Activated CD8-positive, alpha-beta T cell treated with anti-CD3 and anti-CD28 coated beads for 36 hours (primary cell): ENCODE measurements around the gene ITPR2. TPM values are rescaled to one million over a fixed set of nuclear protein-coding genes. Genes with fewer than 3 reads are reported as not detected.
A peak's percentile ranks its signal among the peaks of the same experiment; 100 is the strongest.

Source experiments
- ATAC-seq: fragments of 200-7000 bp; cut with Tn5 transposase; one replicate; pipeline ENCODE4 v1.10.0; 2021; ENCODE audit warnings: mild to moderate bottlenecking, moderate library complexity
- CTCF ChIA-PET: fragments of 350-600 bp; sonication (Branson Sonifier 250); formaldehyde crosslinking; loops from one replicate; lab custom pipeline; 2021; ENCODE audit warnings: antibody characterized with exemption; lab: Charles Lee
- POLR2A ChIA-PET: fragments of 350-600 bp; sonication (Branson Sonifier 250); formaldehyde crosslinking; loops from one replicate; lab custom pipeline; 2021; ENCODE audit warnings: antibody characterized with exemption; lab: Charles Lee
- DNase-seq: peaks from one replicate; pipeline ENCODE4 v3.0.0-alpha.2; 2020
- H3K27ac Mint-ChIP-seq: one replicate; pipeline ENCODE4 v1.8.0; 2021; ENCODE audit warnings: mild to moderate bottlenecking, mixed read lengths
- H3K27me3 Mint-ChIP-seq: one replicate; pipeline ENCODE4 v1.8.0; 2021; ENCODE audit warnings: mixed read lengths
- H3K36me3 Mint-ChIP-seq: one replicate; pipeline ENCODE4 v1.8.0; 2021; ENCODE audit warnings: low read depth, mixed read lengths
- H3K4me1 Mint-ChIP-seq: one replicate; pipeline ENCODE4 v1.8.0; 2021; ENCODE audit warnings: low read depth, mixed read lengths
- H3K4me3 Mint-ChIP-seq: one replicate; pipeline ENCODE4 v1.8.0; 2021; ENCODE audit warnings: mild to moderate bottlenecking, moderate library complexity, mixed read lengths
- H3K9me3 Mint-ChIP-seq: one replicate; pipeline ENCODE4 v1.8.0; 2021; ENCODE audit warnings: mixed read lengths
- intact Hi-C: fragments of 100-400 bp; cut with micrococcal nuclease; formaldehyde crosslinking; loops from one replicate; pipeline ENCODE4 v1.10.0; 2022
- total RNA-seq, 2 experiments: library from RNA; stranded (reverse); gene quantifications; one replicate each; pipeline ENCODE4 v1.2.3, GENCODE V29; 2021
- TF ChIP-seq, protein P1 (sequence below): fragments of 200-600 bp; IDR thresholded peaks from one replicate; pipeline ENCODE4 v1.8.0; 2022; ENCODE audit warnings: antibody characterized with exemption, mild to moderate bottlenecking

Gene ITPR2
- total RNA-seq, 2 experiments from 2014 or later: 38.9 to 41.2 TPM

DNA sequence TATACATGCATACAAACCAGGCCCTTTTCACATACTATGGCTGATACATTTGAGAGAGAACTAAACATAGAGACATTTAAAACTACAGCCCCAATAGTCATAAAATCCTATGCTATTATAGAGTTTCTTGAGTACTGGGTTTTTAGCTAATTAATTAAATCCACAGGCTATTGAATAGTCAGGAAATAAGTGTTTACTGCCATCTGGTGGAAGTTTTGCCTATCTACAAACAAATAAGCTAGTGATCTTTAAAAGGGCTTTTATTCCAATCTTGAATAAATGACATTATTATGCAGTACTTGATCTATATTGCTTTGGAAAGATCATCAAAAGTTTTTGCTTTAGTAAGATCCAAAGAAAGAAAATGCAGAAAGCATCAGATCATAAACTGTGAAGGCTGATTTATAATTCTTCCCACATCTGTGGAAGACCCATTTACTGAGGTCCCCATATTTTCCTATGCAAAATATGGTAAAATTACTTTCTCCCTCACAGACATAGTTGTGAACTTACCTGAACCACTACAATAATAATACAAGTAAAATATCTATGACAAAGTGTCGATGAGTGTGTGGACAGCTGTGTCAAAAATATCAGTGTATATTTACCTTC, 131.3 kb downstream of the ITPR2 start:
- CTCF ChIA-PET: interaction anchor here (0.6 to 2.0 kb wide), 20 partner anchors 8 to 600 kb away, joined by 3 to 17 read pairs (median 4); no protein-coding TSS in a partner anchor
- Mint-ChIP-seq H3K27me3 (no peaks in the 10 kb centered on the region), H3K9me3 (no peaks in the 10 kb centered on the region), H3K27ac (no peak overlapping the region), H3K4me1 (peaks cover 9% of the 10 kb centered on the region), H3K36me3 (peaks cover 17% of the 10 kb centered on the region), H3K4me3 (no peak overlapping the region)
- no peak for DNase-seq
- intact Hi-C loops: no loop called here
- POLR2A ChIA-PET: no interaction called here
- TF ChIP-seq, protein P1, sequence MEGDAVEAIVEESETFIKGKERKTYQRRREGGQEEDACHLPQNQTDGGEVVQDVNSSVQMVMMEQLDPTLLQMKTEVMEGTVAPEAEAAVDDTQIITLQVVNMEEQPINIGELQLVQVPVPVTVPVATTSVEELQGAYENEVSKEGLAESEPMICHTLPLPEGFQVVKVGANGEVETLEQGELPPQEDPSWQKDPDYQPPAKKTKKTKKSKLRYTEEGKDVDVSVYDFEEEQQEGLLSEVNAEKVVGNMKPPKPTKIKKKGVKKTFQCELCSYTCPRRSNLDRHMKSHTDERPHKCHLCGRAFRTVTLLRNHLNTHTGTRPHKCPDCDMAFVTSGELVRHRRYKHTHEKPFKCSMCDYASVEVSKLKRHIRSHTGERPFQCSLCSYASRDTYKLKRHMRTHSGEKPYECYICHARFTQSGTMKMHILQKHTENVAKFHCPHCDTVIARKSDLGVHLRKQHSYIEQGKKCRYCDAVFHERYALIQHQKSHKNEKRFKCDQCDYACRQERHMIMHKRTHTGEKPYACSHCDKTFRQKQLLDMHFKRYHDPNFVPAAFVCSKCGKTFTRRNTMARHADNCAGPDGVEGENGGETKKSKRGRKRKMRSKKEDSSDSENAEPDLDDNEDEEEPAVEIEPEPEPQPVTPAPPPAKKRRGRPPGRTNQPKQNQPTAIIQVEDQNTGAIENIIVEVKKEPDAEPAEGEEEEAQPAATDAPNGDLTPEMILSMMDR: peak; percentile 70
- ATAC-seq: no peak

DNA sequence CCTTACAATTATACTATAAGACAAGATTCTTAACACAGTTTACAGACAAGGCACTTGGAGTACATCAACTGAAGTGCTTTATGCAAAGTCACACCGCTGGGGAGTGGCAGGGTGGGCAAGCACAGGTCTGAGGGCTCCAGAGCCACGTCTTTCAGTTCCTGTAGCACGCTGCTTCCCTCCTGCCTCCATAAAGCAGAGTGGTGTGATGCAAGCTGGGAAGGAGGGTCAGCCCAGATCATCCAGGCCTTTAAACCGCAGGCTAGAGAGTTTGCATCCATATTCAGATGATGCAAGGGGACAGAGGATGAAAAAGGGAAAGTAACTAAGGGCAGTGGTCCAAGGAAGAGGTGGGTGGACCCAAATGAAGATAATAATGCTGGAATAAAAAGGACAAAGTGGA, 132.6 kb downstream of the ITPR2 start:
- Mint-ChIP-seq H3K9me3 (no peaks in the 10 kb centered on the region), H3K4me1 (peaks cover 9% of the 10 kb centered on the region), H3K27ac (no peak overlapping the region), H3K36me3 (peaks cover 26% of the 10 kb centered on the region), H3K27me3 (no peaks in the 10 kb centered on the region), H3K4me3 (no peak overlapping the region)
- DNase-seq: no peak
- TF ChIP-seq, protein P1: no peak
- intact Hi-C loops: no loop called here
- no peak for ATAC-seq
- POLR2A ChIA-PET: interaction anchor here (0.5 kb wide), 1 partner anchor 42 kb away, joined by 3 read pairs; no protein-coding TSS in a partner anchor
- CTCF ChIA-PET: interaction anchor here (1.5 kb wide), 1 partner anchor 48 kb away, joined by 3 read pairs; no protein-coding TSS in a partner anchor

DNA sequence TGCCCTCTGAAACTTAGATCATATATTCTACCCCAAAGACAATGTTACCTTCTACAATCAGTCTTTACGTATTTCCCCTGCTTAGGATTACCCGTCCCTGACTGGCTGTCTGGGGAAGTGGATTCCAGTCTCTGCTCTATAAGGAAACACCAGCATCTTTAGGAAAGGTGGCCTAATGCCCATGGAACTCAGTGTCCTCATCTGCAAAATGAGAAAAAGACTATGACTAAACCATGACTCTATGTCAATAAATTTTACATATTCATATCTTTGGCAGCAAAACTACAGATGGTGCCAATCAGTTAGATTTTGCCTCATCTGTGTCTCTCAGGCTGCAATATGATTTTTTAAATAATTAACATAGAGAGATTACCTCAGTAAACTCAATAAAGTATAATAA, 133.8 kb downstream of the ITPR2 start:
- intact Hi-C loops: no loop called here
- Mint-ChIP-seq H3K27ac (no peak overlapping the region), H3K36me3 (peaks cover 34% of the 10 kb centered on the region), H3K27me3 (no peaks in the 10 kb centered on the region), H3K4me3 (no peak overlapping the region), H3K9me3 (no peaks in the 10 kb centered on the region), H3K4me1 (peaks cover 9% of the 10 kb centered on the region)
- POLR2A ChIA-PET: no interaction called here
- ATAC-seq (no peak), DNase-seq (no peak)
- TF ChIP-seq, protein P1: no peak
- CTCF ChIA-PET: interaction anchor here (1.1 kb wide), 1 partner anchor 186 kb away, joined by 3 read pairs; no protein-coding TSS in a partner anchor

DNA sequence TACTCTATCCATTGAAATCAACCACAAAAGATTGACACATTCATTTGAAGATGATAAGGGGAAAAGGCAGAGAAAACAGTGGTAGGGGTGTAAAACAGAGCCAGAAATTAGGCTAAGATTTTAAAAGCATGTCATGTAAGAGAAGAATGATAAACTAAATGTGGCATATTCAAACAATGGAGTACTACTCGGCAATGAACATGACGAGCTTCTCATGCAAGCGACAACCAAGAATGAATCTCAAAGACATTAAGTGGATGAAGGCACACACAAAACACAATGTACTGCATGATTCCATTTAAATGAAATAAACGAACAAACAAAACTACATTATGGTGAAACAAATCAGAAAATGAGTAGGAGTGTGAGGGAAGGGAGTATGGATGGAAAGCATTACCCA, 134.8 kb downstream of the ITPR2 start:
- Mint-ChIP-seq H3K9me3 (no peaks in the 10 kb centered on the region), H3K27ac (no peak overlapping the region), H3K4me3 (no peak overlapping the region), H3K27me3 (no peaks in the 10 kb centered on the region), H3K4me1 (peaks cover 9% of the 10 kb centered on the region), H3K36me3 (peaks cover 35% of the 10 kb centered on the region)
- TF ChIP-seq, protein P1: no peak
- ChIA-PET CTCF (interaction anchor here (0.7 to 1.1 kb wide), 2 partner anchors 135 to 187 kb away, joined by 3 read pairs; partner anchors contain the start of gene ITPR2), POLR2A (no interaction called here)
- DNase-seq: no peak
- no peak for ATAC-seq
- intact Hi-C loops: no loop called here

DNA sequence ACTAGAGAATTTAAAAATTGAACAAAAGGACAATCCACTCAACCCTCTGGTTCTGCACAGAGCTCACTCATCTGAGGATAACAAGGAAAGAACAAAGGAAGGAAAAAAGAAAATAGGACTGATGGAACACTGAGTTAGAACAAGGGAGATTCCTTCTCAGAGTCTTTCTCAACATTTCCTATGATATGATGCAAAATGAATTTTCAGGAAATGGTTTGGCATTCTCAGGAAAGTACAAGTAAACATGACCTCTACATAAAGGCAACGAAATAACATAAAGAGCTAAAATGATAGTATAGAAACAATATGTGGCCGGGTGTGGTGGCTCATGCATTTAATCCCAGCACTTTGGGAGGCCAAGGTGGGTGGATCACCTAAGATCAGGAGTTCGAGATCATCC, 135.8 kb downstream of the ITPR2 start:
- H3K36me3 Mint-ChIP-seq: peaks cover 37% of the 10 kb centered on the region
- CTCF ChIA-PET: interaction anchor here (0.7 to 1.0 kb wide), 3 partner anchors 22 to 182 kb away, joined by 3 read pairs; partner anchors contain the start of gene ITPR2

More for the DNA sequence above, 135.8 kb downstream of the ITPR2 start:
- intact Hi-C loops: no loop called here
- POLR2A ChIA-PET: no interaction called here
- H3K4me1 Mint-ChIP-seq: peaks cover 9% of the 10 kb centered on the region
- DNase-seq: no peak
- H3K4me3 Mint-ChIP-seq: no peak overlapping the region
- TF ChIP-seq, protein P1: no peak
- no peak for ATAC-seq
- no peaks in the 10 kb centered on the region for H3K27me3 Mint-ChIP-seq
- no peaks in the 10 kb centered on the region for H3K9me3 Mint-ChIP-seq
- no peak overlapping the region for H3K27ac Mint-ChIP-seq
